HepG2 (cell line): ENCODE data around the gene URB1. TPM values are rescaled to one million over a fixed set of nuclear protein-coding genes. Genes with fewer than 3 reads are reported as not detected.

Experiments
- ARID2 ChIP-seq: sonication (generic); formaldehyde crosslinking; IDR thresholded peaks from 2 replicates; pipeline ENCODE4 v1.8.1; 2022; ENCODE audit warnings: mild to moderate bottlenecking, missing genetic modification reagents, borderline replicate concordance
- BCLAF1 ChIP-seq: fragments of 450-650 bp; IDR thresholded peaks from 2 replicates; pipeline ENCODE4 v1.6.1; 2017; ENCODE audit warnings: mild to moderate bottlenecking
- DZIP1 ChIP-seq: sonication (generic); formaldehyde crosslinking; IDR thresholded peaks from 2 replicates; pipeline ENCODE4 v1.5.0; 2020; ENCODE audit warnings: mild to moderate bottlenecking, missing genetic modification reagents
- KAT8 ChIP-seq: IDR thresholded peaks from 2 replicates; pipeline ENCODE4 v1.6.1; 2016; ENCODE audit warnings: missing genetic modification reagents, missing compliant biosample characterization
- MATR3 ChIP-seq: sonication (generic); formaldehyde crosslinking; IDR thresholded peaks from 2 replicates; pipeline ENCODE4 v1.4.0; 2020; ENCODE audit warnings: missing genetic modification reagents
- MLX ChIP-seq: IDR thresholded peaks from 2 replicates; pipeline ENCODE4 v1.6.1; 2016
- SIX1 ChIP-seq: sonication (generic); formaldehyde crosslinking; IDR thresholded peaks from 2 replicates; pipeline ENCODE4 v1.4.0; 2020; ENCODE audit warnings: missing genetic modification reagents, borderline replicate concordance
- SMAD1 ChIP-seq: sonication (generic); formaldehyde crosslinking; IDR thresholded peaks from 2 replicates; pipeline ENCODE4 v1.4.0; 2020; ENCODE audit warnings: missing genetic modification reagents, low read depth, mild to moderate bottlenecking, borderline replicate concordance
- SNAPC5 ChIP-seq: sonication (generic); formaldehyde crosslinking; IDR thresholded peaks from 2 replicates; pipeline ENCODE4 v1.8.1; 2023; ENCODE audit warnings: mild to moderate bottlenecking, missing genetic modification reagents, borderline replicate concordance
- SOX13 ChIP-seq, 3 experiments: fragments of 450-650 bp in 1 of 3; sonication (generic) in 1 of 3; formaldehyde crosslinking in 1 of 3; IDR thresholded peaks in 2 of 3; conservative IDR thresholded peaks in 1 of 3; 2 replicates each; pipeline versions ENCODE4 v1.5.0 to v1.6.1; 2016 to 2020; ENCODE audit warnings: antibody characterized with exemption in 1 of 3, mild to moderate bottlenecking in 1 of 3, missing compliant biosample characterization in 1 of 3, missing genetic modification reagents in 1 of 3, moderate library complexity in 1 of 3
- STAT6 ChIP-seq: sonication (generic); formaldehyde crosslinking; IDR thresholded peaks from 2 replicates; pipeline ENCODE4 v1.4.0; 2020; ENCODE audit warnings: missing genetic modification reagents, mild to moderate bottlenecking, borderline replicate concordance
- TBP ChIP-seq: sonication (generic); formaldehyde crosslinking; IDR thresholded peaks from 2 replicates; pipeline ENCODE4 v1.5.0; 2020; ENCODE audit warnings: missing genetic modification reagents
- XRCC5 ChIP-seq: fragments of 200-400 bp; formaldehyde crosslinking; optimal IDR thresholded peaks from 2 replicates; pipeline ENCODE3; 2017; ENCODE audit warnings: mild to moderate bottlenecking, low read length
- ZBTB37 ChIP-seq: sonication (generic); formaldehyde crosslinking; IDR thresholded peaks from 2 replicates; pipeline ENCODE4 v1.4.0; 2020; ENCODE audit warnings: mild to moderate bottlenecking, missing genetic modification reagents
- ZBTB42 ChIP-seq: sonication (generic); formaldehyde crosslinking; IDR thresholded peaks from 2 replicates; pipeline ENCODE4 v1.5.0; 2020; ENCODE audit warnings: mild to moderate bottlenecking, missing genetic modification reagents
- ZC3H13 ChIP-seq: sonication (generic); formaldehyde crosslinking; IDR thresholded peaks from 2 replicates; pipeline ENCODE4 v1.8.1; 2023; ENCODE audit warnings: mild to moderate bottlenecking, missing genetic modification reagents, moderate library complexity
- ZFP41 ChIP-seq: sonication (generic); formaldehyde crosslinking; IDR thresholded peaks from 2 replicates; pipeline ENCODE4 v1.4.0; 2020; ENCODE audit warnings: mild to moderate bottlenecking, missing genetic modification reagents, borderline replicate concordance
- ZNF235 ChIP-seq: sonication (generic); formaldehyde crosslinking; IDR thresholded peaks from 2 replicates; pipeline ENCODE4 v1.8.1; 2023; ENCODE audit warnings: mild to moderate bottlenecking, missing genetic modification reagents, borderline replicate concordance
- polyA plus RNA-seq, 8 experiments: library from polyadenylated mRNA; depleted of rRNA in 3 of 8; stranded (reverse) in 7 of 8; unstranded in 1 of 8; fragments of >200 nt; fragmentation: Illumina TruSeq in 4 of 8; extraction: Trizol in 4 of 8; gene quantifications; 2 replicates each; pipeline versions ENCODE4 v1.2.1 to v1.2.3, GENCODE V29; 2011 to 2016; ENCODE audit warnings: low read depth in 4 of 8, missing spikeins in 1 of 8, mixed read lengths in 1 of 8; ENCODE audit not compliant: insufficient read depth in 1 of 8
- total RNA-seq, 5 experiments: library from RNA; depleted of rRNA; stranded (reverse); fragments of >200 nt; fragmentation: Illumina TruSeq; extraction: Trizol; gene quantifications; 2 replicates each; pipeline ENCODE4 v1.2.3, GENCODE V29; 2016; ENCODE audit warnings: low read depth in 1 of 5

URB1 gene
- total and polyA plus RNA-seq, 2 of the 13 experiments (the other 11 are each of a cell fraction or from before 2014, with no cell fraction given): 4.5 to 16.7 TPM

GRCh38 chr21:32330784-32331311 is 62.0 kb downstream of the URB1 start (continued):
- peak; percentile 70; the same call in 1 of the 2 replicates for TF ChIP-seq STAT6
- TF ChIP-seq ZNF235 (CRISPR knock-in tag): no peak
- peak; percentile 78 for TF ChIP-seq SOX13 (IDR thresholded peaks at IDR 0.05)
- TF ChIP-seq SOX13 (CRISPR knock-in tag; conservative IDR thresholded peaks at IDR 0.05 in 1 of 2, IDR thresholded peaks at IDR 0.05 in 1 of 2): peak in 1 of 2 experiments; percentile 90; a peak in 2 of 4 replicates
- no peak for TF ChIP-seq SMAD1 (CRISPR knock-in tag)
- no peak for TF ChIP-seq ZFP41 (CRISPR knock-in tag)
- peak; percentile 50; the same call in 1 of the 2 replicates for TF ChIP-seq SNAPC5 (CRISPR knock-in tag)
- TF ChIP-seq SIX1 (CRISPR knock-in tag): peak; percentile 80; the same call in 1 of the 2 replicates
- peak; percentile 27; the same call in 1 of the 2 replicates for TF ChIP-seq KAT8 (CRISPR knock-in tag)
- no peak for TF ChIP-seq TBP (CRISPR knock-in tag)
- TF ChIP-seq ARID2 (CRISPR knock-in tag): 0 out of 2 replicates have a peak, but pooled peaks have one; percentile 17
- no peak for TF ChIP-seq BCLAF1
- TF ChIP-seq XRCC5: peak; percentile 25
- TF ChIP-seq ZBTB42 (CRISPR knock-in tag): no peak
- no peak for TF ChIP-seq ZBTB37
- no peak for TF ChIP-seq DZIP1 (CRISPR knock-in tag)
- TF ChIP-seq MATR3 (CRISPR knock-in tag): no peak
- peak; percentile 76 for TF ChIP-seq MLX (CRISPR knock-in tag)
- TF ChIP-seq ZC3H13 (CRISPR knock-in tag): no peak
